ENCODE results near the gene TMEM123.

- TF ChIP-seq TAF1 (IDR thresholded peaks at IDR 0.05; ENCODE audit: borderline replicate concordance, insufficient read depth, low read length) (no peak), POLR2AphosphoS5 (IDR thresholded peaks at IDR 0.05; ENCODE audit: low read depth, low read length) (no peak)
These were observed 28.6 kb downstream of the TMEM123 start for GRCh38 chr11:102423936-102424335.
